8988T (cell line): ENCODE data around the gene NDRG4.

Experiments used
- DNase-seq: peaks from one replicate; pipeline ENCODE4 v3.0.0; 2011

The NDRG4 gene

DNA sequence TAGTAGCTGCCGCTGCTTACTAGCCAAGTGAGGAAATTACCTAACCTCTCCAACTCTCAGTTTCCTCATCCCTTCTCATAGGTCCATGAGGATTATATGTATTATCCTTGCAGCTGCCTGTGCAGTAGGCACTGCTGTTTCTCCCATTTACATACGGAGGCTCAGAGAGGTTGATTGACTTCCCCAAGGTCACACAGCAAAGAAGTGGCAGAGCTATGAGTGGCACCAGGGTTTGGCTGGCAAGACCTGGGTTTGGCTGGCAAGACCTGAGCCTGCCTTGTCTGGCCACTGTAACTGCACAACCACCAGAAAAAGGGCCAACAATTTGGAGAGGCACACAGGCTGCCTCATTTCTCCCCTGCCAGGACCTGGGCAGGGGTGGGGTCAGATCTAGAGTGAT is 2.5 kb upstream of the NDRG4 start:
- no peak for DNase-seq

DNA sequence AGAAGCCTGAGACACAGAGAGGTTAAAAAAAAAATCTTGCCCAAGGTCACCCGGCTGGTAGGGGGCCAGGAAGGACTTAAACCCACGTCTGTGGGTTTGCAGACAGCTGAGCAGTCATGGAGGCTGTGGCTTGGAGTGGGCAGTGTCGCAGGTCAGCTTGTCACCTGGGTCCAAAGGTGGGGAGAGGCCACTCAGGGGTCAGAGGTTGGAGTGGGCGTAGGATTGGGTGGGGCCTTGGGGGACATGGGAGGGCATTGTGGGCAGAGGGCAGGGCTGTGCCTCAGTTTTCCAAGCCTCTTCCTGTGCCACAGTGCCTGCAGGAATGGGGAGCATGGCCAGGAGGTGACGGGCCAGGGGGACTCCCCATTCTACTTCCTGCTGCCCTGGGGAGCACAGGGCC is 2.0 kb upstream of the NDRG4 start:
- DNase-seq = no peak

DNA sequence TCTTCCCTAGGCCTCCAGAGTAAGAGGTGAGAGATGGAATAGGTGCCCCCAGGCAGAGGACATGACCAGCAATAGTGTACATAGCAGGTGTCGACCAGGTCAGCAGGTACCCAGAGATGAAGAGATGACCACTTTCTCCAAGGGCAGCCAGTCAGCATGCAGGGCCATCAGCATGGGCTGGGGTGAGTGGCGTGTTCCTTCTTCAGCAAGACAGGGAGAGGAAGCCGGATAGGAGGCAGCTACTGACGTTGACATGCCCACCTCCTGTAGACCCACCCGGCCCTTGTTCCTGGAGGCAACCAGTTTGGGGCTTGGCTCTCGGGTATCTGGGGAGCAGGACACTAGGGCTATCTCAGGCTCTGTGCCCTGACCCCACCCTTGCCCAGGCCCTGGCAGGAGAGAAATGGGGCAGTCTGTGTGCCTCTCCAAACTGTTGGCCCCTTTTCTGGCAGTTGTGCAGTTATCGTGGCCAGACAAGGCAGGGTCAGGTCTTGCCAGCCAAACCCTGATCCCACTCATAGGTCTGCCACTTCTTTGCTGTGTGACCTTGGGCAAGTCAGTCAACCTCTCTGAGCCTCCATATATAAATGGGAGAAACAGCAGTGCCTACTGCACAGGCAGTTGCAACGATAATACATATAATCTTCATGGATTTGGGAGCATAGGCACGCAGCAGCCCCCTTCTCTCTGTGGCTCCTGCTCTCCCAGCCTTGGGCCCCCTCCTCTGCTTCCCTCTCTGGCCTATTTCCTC is 1.4 kb upstream of the NDRG4 start:
- no peak for DNase-seq

DNA sequence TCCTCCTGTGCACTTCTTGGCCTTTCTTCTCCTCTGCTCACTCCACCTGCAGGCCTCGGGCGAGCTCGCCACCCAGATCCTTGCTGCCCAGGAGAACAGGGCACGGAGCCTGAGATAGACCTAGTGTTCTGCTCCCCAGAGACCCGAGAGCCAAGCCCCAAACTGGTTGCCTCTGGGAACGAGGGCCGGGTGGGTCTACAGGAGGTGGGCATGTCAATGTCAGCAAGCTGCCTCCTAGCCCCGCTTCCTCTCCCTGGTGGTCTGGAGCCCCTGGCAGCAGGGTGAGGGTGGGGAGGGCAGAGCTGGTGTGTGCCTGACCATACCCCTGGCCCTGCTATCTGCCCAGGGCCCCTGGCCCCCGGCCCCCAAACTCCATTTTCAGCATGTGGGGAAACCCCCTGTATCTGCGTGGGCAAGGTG is 841 bp upstream of the NDRG4 start:
- DNase-seq = no peak

GRCh38 chr16:58500430-58501241 is 693 bp downstream of the NDRG4 start:
- no peak for DNase-seq

- no peak for DNase-seq
Measured at GRCh38 chr16:58501242-58502131, 1.5 kb downstream of the NDRG4 start.

DNA sequence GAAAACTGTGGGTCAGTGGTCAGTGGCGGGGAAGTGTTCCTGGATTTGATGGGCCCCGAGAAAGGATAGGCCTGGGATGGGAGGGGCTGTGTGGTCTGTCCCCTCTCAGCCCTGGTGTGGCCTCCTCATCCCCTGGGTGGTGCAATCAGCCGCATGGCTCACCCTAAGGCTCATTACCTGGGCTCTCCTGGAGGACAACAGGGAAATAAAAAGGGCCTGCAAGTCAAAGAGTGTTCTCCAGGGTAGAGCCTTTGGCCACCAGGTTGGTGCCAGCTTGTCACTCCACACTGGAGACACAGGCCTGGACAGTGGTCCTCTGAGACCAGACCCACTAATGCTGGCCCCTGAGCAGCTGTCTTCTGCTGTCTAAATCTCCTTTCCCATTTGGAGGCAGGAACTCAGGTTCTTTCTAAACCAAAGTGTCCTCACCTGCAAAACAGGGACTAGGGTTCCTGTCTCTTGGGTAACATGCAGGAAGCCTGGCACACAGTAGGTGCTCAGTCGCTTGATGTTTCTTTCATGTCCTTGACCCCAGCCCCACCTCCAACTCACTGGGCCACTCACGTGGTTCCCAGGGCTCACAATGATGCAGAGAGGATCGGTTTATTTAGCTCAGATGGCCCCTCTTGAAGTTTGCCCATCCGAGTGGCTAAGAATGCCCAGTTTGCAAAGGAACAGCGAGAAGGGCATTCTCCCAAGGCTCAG is 2.4 kb downstream of the NDRG4 start:
- DNase-seq = no peak

DNA sequence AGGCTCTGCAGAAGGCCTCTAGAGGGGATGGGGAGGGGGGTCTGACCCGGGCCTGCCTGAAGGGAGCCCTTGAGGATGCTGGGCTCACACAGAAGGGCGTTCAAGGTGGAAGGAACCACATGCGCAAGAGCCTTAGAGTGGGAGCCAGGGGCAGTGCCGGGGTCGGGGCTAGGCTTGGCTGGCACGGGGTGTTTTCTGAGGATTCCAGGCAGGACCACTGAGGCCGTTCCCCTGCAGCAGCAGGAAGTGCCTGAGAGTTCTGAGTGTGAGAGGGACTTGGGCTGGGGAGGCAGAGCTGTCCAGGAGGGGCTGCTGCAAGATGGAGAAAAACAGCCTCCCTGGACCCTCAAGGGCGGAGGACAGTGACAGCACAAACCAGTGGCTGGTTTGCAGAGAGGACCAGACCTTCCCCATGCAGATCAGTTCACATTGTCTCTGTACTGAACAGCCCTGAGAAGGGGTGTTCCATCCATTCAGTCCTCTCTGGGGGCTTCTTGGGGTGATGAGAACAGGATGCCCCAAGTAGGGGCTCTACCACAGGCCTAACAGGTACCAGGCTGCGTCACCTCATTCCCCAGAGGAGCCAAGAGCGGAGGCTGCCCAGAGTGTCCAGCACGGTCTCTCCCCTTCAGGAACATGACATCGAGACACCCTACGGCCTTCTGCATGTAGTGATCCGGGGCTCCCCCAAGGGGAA is 3.4 kb downstream of the NDRG4 start:
- no peak for DNase-seq

GRCh38 chr16:58503863-58504688 is 4.1 kb downstream of the NDRG4 start:
- DNase-seq = no peak

DNA sequence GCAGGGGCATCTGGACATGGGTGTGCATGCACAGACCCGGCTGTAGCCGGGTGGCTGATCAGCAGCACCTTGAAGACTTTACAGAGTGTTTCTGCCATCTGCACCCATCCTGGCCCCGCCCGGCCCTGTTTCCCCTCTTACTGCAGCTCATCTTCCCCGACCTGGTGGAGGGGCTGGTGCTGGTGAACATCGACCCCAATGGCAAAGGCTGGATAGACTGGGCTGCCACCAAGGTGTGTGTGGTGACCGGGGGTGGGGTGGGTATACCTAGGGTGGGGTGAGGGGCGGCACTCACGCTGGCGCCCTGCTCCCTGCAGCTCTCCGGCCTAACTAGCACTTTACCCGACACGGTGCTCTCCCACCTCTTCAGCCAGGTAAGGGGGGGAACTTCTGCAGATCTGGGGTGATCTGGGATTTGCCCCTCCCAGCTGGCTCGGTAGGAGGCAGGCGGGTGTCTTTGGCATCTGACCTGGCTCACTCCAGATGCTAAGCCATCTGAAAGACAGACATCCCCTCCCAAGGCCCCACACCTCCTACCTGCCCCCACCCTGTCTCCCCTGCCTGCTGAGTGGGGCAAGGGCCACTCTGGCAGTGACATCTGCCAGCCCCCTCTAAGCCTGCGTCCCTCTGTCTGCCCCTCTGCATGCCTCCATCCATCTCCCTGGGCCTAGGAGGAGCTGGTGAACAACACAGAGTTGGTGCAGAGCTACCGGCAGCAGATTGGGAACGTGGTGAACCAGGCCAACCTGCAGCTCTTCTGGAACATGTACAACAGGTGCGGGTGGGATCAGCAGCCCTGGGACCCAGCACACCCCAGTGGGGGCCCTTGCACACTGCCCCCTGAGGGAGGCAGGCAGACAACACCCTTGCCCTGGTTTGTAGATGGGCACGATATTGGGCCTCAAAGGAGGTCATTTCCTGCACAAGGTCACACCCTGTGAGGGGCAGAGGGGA is 6.6 kb downstream of the NDRG4 start:
- no peak for DNase-seq

DNA sequence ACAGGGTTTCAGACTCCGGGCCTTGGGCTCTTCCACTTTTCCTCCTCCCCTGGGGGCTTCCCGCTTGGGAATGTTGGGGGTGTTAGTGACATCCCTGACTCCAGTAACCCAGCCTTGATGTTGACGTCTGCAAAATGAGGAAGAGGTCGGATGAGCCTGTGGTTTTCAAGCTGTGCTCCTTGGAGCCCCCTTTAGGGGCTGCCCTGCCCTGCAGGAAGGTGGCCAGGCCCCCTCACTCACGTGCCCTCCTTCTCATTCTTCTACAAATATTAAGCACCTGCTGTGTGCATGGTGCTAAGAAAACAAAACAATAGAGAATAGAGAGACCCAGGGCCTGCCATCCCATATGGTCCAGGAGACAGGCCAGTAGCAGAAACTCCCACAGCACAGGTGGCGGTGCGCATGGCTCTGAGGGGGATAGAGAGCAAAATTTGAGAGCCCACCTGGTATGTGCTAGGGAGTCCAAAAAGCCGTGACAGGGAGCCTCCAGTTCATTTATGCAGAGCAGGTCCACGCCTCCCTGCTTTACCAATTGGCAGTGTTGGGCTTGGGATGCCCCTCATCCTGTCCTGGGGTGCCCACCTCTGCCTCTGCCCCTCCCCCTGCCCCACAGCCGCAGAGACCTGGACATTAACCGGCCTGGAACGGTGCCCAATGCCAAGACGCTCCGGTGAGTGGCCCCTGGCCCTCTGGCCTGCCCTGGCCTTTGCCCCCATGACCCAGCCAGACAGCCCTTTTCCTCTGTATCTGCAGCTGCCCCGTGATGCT is 7.4 kb downstream of the NDRG4 start:
- no peak for DNase-seq

- no peak for DNase-seq
Measured at GRCh38 chr16:58507963-58508670, 8.2 kb downstream of the NDRG4 start.

GRCh38 chr16:58508671-58509251 is 8.8 kb downstream of the NDRG4 start:
- DNase-seq = no peak

GRCh38 chr16:58509256-58510096 is 9.5 kb downstream of the NDRG4 start:
- no peak for DNase-seq

- no peak for DNase-seq
Measured at GRCh38 chr16:58510097-58510775, 10.3 kb downstream of the NDRG4 start.
